Common myeloid progenitor, CD34-positive (primary cell): ENCODE measurements around the gene OR2T4.

Experiments
- CTCF ChIA-PET: fragments of 350-600 bp; sonication (Branson Sonifier 250); formaldehyde crosslinking; loops from one replicate; lab custom pipeline; 2021; ENCODE audit warnings: antibody characterized with exemption; lab: Charles Lee
- POLR2A ChIA-PET: fragments of 350-600 bp; sonication (Branson Sonifier 250); formaldehyde crosslinking; loops from one replicate; lab custom pipeline; 2021; ENCODE audit warnings: antibody characterized with exemption; lab: Charles Lee
- DNase-seq, 3 donors: peaks; one replicate each; pipeline versions ENCODE4 v3.0.0 to v3.0.0-alpha.2; 2013
- H3K27ac ChIP-seq, 2 experiments: 1 replicate in 1 of 2; 2 replicates in 1 of 2; pipeline ENCODE4 v1.7.0; 2013; ENCODE audit warnings: inconsistent platforms in 2 of 2, low read length in 2 of 2, mild to moderate bottlenecking in 2 of 2, low read depth in 1 of 2, moderate library complexity in 1 of 2; ENCODE audit not compliant: severe bottlenecking in 2 of 2, insufficient read depth in 1 of 2, poor library complexity in 1 of 2
- H3K27me3 ChIP-seq, 5 experiments: replicated peaks in 2 of 5; 1 replicate in 3 of 5; 2 replicates in 2 of 5; pipeline versions ENCODE4 v1.6.1 to v1.7.0; 2013; ENCODE audit warnings: low read length in 4 of 5, mild to moderate bottlenecking in 2 of 5, moderate library complexity in 2 of 5, inconsistent platforms in 1 of 5; ENCODE audit not compliant: insufficient read depth in 5 of 5, control insufficient read depth in 4 of 5
- H3K36me3 ChIP-seq, 4 experiments: 1 replicate in 2 of 4; 2 replicates in 2 of 4; pipeline versions ENCODE4 v1.6.1 to v1.7.0; 2013; ENCODE audit warnings: low read length in 3 of 4, control low read depth in 1 of 4, mild to moderate bottlenecking in 1 of 4; ENCODE audit not compliant: control insufficient read depth in 4 of 4, insufficient read depth in 4 of 4
- H3K4me1 ChIP-seq, 4 experiments: 1 replicate in 3 of 4; 2 replicates in 1 of 4; pipeline versions ENCODE4 v1.6.1 to v1.7.1; 2013; ENCODE audit warnings: low read length in 3 of 4, mild to moderate bottlenecking in 3 of 4, control low read depth in 1 of 4, inconsistent platforms in 1 of 4, moderate library complexity in 1 of 4; ENCODE audit not compliant: control insufficient read depth in 4 of 4, insufficient read depth in 4 of 4; ENCODE audit errors: control extremely low read depth in 1 of 4
- H3K4me3 ChIP-seq, 7 experiments: 1 replicate in 4 of 7; 2 replicates in 3 of 7; pipeline versions ENCODE4 v1.5.1 to v1.7.0; 2013; ENCODE audit warnings: mild to moderate bottlenecking in 7 of 7, low read length in 6 of 7, moderate library complexity in 6 of 7, inconsistent platforms in 2 of 7, low read depth in 2 of 7, control low read depth in 1 of 7; ENCODE audit not compliant: insufficient read depth in 4 of 7, control insufficient read depth in 1 of 7; ENCODE audit errors: extremely low read depth in 1 of 7
- H3K9me3 ChIP-seq, 5 experiments: 1 replicate in 4 of 5; 2 replicates in 1 of 5; pipeline versions ENCODE4 v1.6.1 to v1.7.1; 2013; ENCODE audit warnings: low read length in 4 of 5, mild to moderate bottlenecking in 2 of 5, inconsistent platforms in 1 of 5, low read depth in 1 of 5, moderate library complexity in 1 of 5; ENCODE audit not compliant: control insufficient read depth in 4 of 5, insufficient read depth in 2 of 5; ENCODE audit errors: control extremely low read depth in 1 of 5
- WGBS: methylation state at CpG from one replicate; pipeline ENCODE4 v1.1.5; 2013; ENCODE audit not compliant: insufficient coverage; 5-methylcytosine and 5-hydroxymethylcytosine counted together

The OR2T4 gene

GRCh38 chr1:248372394-248372793 lies 10.9 kb downstream of the OR2T4 start:
- Histone ChIP-seq H3K27ac (no peak overlapping the region), H3K27me3 (no peaks in the 10 kb centered on the region), H3K4me1 (peaks cover 0 to 6% (median 2%) of the 10 kb centered on the region in 4 experiments), H3K4me3 (no peak overlapping the region), H3K36me3 (no peaks in the 10 kb centered on the region), H3K9me3 (no peaks in the 10 kb centered on the region)
- DNase-seq, result peak in 2 of 3 donors; percentile 53 to 78
- CTCF ChIA-PET, result no interaction called here
- WGBS, result 27% methylated on average over 5 of the region's 5 CpGs
- POLR2A ChIA-PET, result no interaction called here

GRCh38 chr1:248373761-248374160 lies 12.3 kb downstream of the OR2T4 start:
- Histone ChIP-seq H3K9me3 (no peaks in the 10 kb centered on the region), H3K4me1 (peaks cover 0 to 6% (median 2%) of the 10 kb centered on the region in 4 experiments), H3K4me3 (no peak overlapping the region), H3K27ac (no peak overlapping the region), H3K36me3 (no peaks in the 10 kb centered on the region), H3K27me3 (no peaks in the 10 kb centered on the region)
- ChIA-PET CTCF (no interaction called here), POLR2A (no interaction called here)
- DNase-seq, result no peak
- 97% methylated on average over 4 of the region's 4 CpGs for WGBS

GRCh38 chr1:248375446-248375845 lies 14.0 kb downstream of the OR2T4 start, which contains the start of gene OR2T6:
OR2T6 (plus strand) TSS chr1:248375746; CDS start chr1:248387609, 11,863 bp downstream.
- H3K36me3 ChIP-seq, result no peaks in the 10 kb centered on the region
- H3K27ac ChIP-seq, result no peak within 1 kb of the TSS
- ChIA-PET POLR2A (no interaction called here), CTCF (no interaction called here)
- peaks cover 0 to 6% (median 2%) of the 10 kb centered on the region in 4 experiments for H3K4me1 ChIP-seq
- H3K9me3 ChIP-seq, result no peaks in the 10 kb centered on the region
- H3K4me3 ChIP-seq, result no peak within 1 kb of the TSS
- DNase-seq, result no peak
- H3K27me3 ChIP-seq, result no peaks in the 10 kb centered on the region

GRCh38 chr1:248376916-248377315 lies 15.5 kb downstream of the OR2T4 start:
- DNase-seq, result no peak
- H3K4me3 ChIP-seq, result no peak overlapping the region
- ChIA-PET CTCF (no interaction called here), POLR2A (no interaction called here)
- H3K36me3 ChIP-seq, result no peaks in the 10 kb centered on the region
- H3K27me3 ChIP-seq, result no peaks in the 10 kb centered on the region
- no peaks in the 10 kb centered on the region for H3K9me3 ChIP-seq
- no peak overlapping the region for H3K27ac ChIP-seq
- 71% methylated on average over 1 of the region's 3 CpGs for whole genome bisulfite sequencing
- H3K4me1 ChIP-seq, result peaks cover 0 to 6% (median 2%) of the 10 kb centered on the region in 4 experiments

- Histone ChIP-seq H3K4me3 (no peak overlapping the region), H3K4me1 (no peaks in the 10 kb centered on the region), H3K36me3 (no peaks in the 10 kb centered on the region), H3K27ac (no peak overlapping the region), H3K27me3 (no peaks in the 10 kb centered on the region), H3K9me3 (no peaks in the 10 kb centered on the region)
- WGBS, result 80% methylated on average over 1 of the region's 3 CpGs
- POLR2A ChIA-PET, result interaction anchor here (0.6 kb wide), 1 partner anchor 447 kb away, joined by 4 read pairs; no protein-coding TSS in a partner anchor
- DNase-seq, result no peak
- CTCF ChIA-PET, result no interaction called here
Measured at GRCh38 chr1:248380854-248381253, 19.4 kb downstream of the OR2T4 start.

- H3K27me3 ChIP-seq, result no peaks in the 10 kb centered on the region
- no peaks in the 10 kb centered on the region for H3K4me1 ChIP-seq
- ChIA-PET CTCF (no interaction called here), POLR2A (no interaction called here)
- no peaks in the 10 kb centered on the region for H3K36me3 ChIP-seq
- DNase-seq, result peak in 2 of 3 donors; percentile 50 to 66
- no peak overlapping the region for H3K27ac ChIP-seq
- WGBS, result 11% methylated on average over 2 of the region's 2 CpGs
- peaks cover 0 to 2% (median 0%) of the 10 kb centered on the region in 5 experiments for H3K9me3 ChIP-seq
- H3K4me3 ChIP-seq, result no peak overlapping the region
Measured at GRCh38 chr1:248388426-248388825, 27.0 kb downstream of the OR2T4 start.

GRCh38 chr1:248393050-248393449 lies 31.6 kb downstream of the OR2T4 start:
- Histone ChIP-seq H3K36me3 (no peaks in the 10 kb centered on the region), H3K27me3 (no peaks in the 10 kb centered on the region), H3K9me3 (no peaks in the 10 kb centered on the region), H3K27ac (no peak overlapping the region), H3K4me1 (no peaks in the 10 kb centered on the region), H3K4me3 (no peak overlapping the region)
- POLR2A ChIA-PET, result no interaction called here
- CTCF ChIA-PET, result no interaction called here
- 92% methylated on average over 2 of the region's 2 CpGs for WGBS
- no peak for DNase-seq
